GM15510 (cell line): Measurements from ENCODE around the gene FRMD8.
A peak's percentile ranks its signal among the peaks of the same experiment; 100 is the strongest.

Experiments used
- POLR2A ChIP-seq: IDR thresholded peaks from 3 replicates; pipeline ENCODE4 v1.6.1; 2011; ENCODE audit warnings: borderline replicate concordance; ENCODE audit not compliant: insufficient read length; ENCODE audit errors: extremely low read depth

Gene FRMD8

GRCh38 chr11:65382033-65382803, 4.2 kb upstream of the FRMD8 start, which contains the start of gene SLC25A45:
SLC25A45 (minus strand) TSS chr11:65382646; CDS start chr11:65381951, 695 bp downstream.
- TF ChIP-seq POLR2A: peak; percentile 72

DNA sequence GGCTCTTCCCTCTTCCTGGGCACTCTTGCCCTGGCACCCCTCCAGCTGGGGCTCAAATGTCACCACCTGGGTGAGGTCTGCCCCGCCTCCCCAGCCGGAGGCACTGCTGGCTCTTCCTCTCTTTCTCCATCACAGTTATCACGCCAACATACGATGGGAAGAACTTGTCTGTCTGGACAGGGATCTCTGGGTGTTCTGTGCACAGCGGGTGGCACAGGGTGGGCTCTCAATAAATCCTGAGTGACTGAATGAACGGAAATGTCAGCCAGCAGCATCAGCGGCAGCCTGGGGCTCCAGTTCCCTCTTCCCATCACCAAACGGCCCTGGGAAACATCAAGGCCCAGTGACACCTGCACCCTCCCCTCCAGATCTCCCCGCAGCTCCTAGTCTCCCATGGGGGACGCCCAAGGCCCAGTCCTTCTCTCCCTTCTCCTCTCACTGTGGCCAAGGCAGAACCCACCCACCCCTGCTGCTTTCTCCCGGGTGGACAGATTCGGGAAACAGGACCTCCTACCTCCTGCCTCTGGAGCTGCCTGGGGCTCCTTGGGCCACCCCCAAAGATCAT, 3.6 kb upstream of the FRMD8 start:
- TF ChIP-seq POLR2A: no peak

- no peak for TF ChIP-seq POLR2A
These were observed 2.7 kb upstream of the FRMD8 start for GRCh38 chr11:65383778-65384177.

DNA sequence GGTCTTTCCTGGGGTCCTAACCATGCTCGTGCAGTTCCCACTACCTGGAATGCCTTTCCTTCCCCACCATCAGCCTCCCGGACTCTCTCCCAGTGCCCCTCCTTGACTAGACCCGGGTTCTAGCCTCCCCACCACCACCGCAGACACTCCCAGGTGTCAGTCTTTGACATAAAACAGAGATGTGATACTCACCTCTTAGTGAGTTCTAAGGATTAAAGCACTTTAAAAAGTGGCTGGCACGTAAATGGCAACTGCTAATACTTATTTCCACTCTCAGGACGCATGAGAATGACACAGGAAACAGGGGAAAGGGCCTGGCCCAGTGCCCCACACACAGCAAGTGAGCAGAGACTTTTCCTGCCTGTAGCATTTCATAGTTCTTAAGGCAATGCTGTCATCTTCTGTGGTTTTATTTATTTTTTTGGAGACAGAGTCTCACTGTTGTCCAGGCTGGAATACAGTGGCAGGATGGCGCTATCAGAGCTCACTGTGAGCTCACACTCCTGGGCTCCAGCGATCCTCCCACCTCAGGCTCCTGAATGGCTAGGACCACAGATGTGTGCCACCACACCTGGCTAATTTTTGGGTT, 2.0 kb upstream of the FRMD8 start:
- TF ChIP-seq POLR2A: no peak

DNA sequence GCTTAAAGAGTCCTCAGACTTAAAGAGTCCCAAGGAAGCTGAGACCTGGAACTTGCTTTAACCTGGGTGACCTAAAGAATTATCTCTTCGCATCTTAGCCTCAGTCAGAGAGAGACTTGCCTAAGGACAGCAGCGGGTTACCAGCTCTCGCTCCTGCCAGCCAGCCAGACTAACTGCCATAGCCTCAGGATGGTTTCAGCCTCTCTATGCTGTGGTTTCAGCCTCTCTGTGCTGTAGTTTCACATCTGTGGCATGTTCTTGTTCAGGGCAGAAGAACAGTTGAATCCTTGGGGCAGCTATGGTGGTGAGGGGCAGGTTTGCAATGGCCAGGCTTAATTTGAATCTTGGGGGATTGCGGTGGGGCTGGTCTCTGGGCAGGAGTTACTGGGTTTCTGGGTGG, 2.3 kb downstream of the FRMD8 start:
- TF ChIP-seq POLR2A: no peak

GRCh38 chr11:65389294-65389980, 3.0 kb downstream of the FRMD8 start:
- TF ChIP-seq POLR2A: no peak

GRCh38 chr11:65390099-65390941, 3.9 kb downstream of the FRMD8 start:
- TF ChIP-seq POLR2A: no peak

- no peak for TF ChIP-seq POLR2A
These were observed 4.6 kb downstream of the FRMD8 start for GRCh38 chr11:65390996-65391395.

- no peak for TF ChIP-seq POLR2A
These were observed 5.9 kb downstream of the FRMD8 start for GRCh38 chr11:65392186-65392829.

DNA sequence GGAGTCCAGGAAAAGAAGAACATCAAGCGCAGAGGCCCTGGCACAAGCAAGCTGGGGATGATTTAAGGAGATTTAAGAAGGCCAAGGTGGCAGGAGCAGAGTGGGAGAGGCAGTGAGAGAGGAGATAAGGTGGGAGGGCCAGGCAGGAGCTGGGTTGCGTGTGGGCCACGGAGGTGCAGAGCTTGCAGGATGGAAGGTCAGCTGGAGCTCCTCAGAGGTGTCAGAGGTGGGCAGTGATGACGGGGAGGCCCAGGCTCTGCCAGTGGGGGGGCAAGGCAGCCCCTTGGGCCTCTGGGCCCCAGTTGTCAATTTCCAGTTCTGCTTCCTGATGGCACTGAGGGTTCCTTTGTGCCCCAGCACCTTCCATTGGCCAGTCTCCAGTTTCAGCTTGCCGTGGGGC, 6.5 kb downstream of the FRMD8 start:
- no peak for TF ChIP-seq POLR2A

GRCh38 chr11:65393513-65394079, 7.2 kb downstream of the FRMD8 start:
- no peak for TF ChIP-seq POLR2A

- no peak for TF ChIP-seq POLR2A
These were observed 7.7 kb downstream of the FRMD8 start for GRCh38 chr11:65394125-65394536.

GRCh38 chr11:65395961-65396530, 9.6 kb downstream of the FRMD8 start:
- TF ChIP-seq POLR2A: no peak
